Epithelial cell of proximal tubule (primary cell): ENCODE data around the gene TPSG1. TPM values are rescaled to one million over a fixed set of nuclear protein-coding genes. Genes with fewer than 3 reads are reported as not detected.
"Not testable (repeated sequence)": the region's sequence is repeated elsewhere in the genome, so short reads cannot be mapped to it uniquely, and the experiment has no call there.

Experiments
- DNase-seq: peaks from one replicate; pipeline ENCODE4 v3.0.0-alpha.2; 2011; ENCODE audit warnings: low read depth
- H3K4me3 ChIP-seq: 2 replicates; pipeline ENCODE4 v1.5.1; 2011; ENCODE audit warnings: low read depth, mild to moderate bottlenecking, low read length
- total RNA-seq: library from RNA; depleted of rRNA; stranded (reverse); fragments of >200 nt; gene quantifications from 2 replicates; pipeline ENCODE4 v1.2.3, GENCODE V29; 2015
- TF ChIP-seq, protein P1 (sequence below): conservative IDR thresholded peaks from 2 replicates; pipeline ENCODE4 v1.5.1; 2012; ENCODE audit warnings: low read depth, mild to moderate bottlenecking, low read length

Gene TPSG1
- total RNA-seq, 1 donor from 2014 or later: not detected

DNA sequence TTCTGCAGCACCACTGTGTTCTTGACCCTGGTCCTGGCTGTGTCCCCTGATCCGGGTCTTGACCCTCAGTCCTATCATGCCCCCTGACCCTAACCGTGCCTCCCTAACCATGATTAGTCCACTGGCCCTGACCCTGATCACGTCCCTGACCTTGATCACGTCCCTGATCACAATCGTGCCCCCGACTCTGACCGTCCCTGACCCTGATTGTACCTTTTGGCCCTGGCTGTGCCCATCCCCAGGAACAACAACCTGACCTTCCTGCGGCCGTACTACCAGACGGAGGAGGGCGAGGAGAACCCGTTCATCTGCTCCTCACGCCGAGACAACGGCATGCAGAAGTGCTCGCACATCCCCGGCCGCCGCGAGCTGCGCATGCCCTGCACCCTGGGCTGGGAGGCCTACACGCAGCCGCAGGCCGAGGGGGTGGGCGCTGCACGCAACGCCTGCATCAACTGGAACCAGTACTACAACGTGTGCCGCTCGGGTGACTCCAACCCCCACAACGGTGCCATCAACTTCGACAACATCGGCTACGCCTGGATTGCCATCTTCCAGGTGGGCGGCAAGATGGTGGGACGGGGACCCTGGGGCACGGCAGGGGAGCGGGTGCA lies 24.9 kb downstream of the TPSG1 start:
- TF ChIP-seq, protein P1, sequence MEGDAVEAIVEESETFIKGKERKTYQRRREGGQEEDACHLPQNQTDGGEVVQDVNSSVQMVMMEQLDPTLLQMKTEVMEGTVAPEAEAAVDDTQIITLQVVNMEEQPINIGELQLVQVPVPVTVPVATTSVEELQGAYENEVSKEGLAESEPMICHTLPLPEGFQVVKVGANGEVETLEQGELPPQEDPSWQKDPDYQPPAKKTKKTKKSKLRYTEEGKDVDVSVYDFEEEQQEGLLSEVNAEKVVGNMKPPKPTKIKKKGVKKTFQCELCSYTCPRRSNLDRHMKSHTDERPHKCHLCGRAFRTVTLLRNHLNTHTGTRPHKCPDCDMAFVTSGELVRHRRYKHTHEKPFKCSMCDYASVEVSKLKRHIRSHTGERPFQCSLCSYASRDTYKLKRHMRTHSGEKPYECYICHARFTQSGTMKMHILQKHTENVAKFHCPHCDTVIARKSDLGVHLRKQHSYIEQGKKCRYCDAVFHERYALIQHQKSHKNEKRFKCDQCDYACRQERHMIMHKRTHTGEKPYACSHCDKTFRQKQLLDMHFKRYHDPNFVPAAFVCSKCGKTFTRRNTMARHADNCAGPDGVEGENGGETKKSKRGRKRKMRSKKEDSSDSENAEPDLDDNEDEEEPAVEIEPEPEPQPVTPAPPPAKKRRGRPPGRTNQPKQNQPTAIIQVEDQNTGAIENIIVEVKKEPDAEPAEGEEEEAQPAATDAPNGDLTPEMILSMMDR: no peak
- no peak for DNase-seq
- H3K4me3 ChIP-seq: no peak overlapping the region

DNA sequence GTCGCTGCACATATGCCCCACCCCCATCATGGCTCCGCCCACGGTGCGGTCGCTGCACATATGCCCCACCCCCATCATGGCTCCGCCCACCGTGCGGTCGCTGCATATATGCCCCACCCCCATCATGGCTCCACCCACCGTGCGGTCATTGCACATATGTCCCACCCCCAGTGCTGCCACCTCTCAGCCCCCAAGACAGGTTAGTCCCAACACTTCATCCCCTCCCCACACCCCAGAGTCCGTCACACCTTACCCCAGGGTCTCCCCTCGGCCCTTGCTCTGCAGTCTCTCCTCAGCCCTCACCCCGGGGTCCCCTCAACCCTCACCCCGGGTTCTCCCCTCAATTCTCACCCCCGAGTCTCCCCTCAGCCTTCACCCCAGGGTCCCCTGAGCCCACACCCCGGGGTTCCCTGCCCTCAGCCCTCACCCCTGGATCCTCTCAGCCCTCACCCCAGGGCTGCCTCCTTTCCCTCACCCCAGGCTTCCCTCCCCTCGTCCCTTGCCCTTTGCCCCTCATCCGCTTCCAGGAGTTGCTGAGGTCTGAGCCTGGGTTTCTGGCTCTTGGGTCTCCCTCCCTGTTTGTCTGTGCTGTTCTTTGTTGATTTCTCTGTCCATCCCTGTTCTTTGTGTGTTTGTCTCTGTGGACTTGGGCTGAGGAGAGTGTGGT lies 25.6 kb downstream of the TPSG1 start:
- TF ChIP-seq, protein P1: no peak
- no peak overlapping the region for H3K4me3 ChIP-seq
- DNase-seq: no peak

DNA sequence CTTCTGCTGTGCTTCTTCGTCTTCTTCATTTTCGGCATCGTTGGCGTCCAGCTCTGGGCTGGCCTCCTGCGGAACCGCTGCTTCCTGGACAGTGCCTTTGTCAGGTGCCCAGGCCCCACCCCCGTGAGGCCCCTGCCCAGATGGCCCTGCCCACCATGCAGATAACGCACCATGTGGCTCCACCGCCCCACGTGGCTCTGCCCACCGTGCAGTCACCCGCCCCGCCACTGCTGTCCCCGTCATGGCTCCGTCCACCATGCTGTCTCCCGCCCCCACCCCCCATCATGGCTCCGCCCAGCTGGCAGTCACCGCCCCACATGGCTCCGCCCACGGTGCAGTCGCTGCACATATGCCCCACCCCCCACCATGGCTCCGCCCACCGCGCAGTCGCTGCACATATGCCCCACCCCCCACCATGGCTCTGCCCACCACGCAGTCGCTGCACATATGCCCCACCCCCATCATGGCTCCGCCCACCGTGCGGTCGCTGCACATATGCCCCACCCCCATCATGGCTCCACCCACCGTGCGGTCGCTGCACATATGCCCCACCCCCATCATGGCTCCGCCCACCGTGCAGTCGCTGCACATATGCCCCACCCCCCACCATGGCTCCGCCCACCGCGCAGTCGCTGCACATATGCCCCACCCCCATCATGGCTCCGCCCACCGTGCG lies 26.3 kb downstream of the TPSG1 start:
- not testable (repeated sequence) for DNase-seq, H3K4me3 ChIP-seq

DNA sequence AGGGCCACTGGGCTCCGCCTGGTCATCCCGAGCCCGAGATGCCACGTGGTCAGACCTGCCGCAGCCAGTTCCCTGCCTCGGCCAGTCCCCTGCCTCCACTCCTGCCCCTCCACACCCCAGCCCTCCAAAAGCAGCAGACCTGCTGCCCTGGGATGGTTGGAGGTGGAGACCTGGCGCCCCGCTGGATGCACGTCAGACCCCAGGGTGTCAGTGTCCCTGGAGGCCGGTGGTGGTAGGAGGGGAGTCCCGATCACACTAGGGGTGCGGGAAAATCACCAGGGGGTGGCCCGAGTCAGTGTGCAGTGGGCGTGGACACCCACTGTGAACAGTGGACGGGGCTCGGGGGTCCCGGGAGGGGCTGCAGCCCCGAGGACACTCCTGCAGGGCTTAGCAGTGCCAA lies 26.9 kb downstream of the TPSG1 start:
- no peak for DNase-seq
- TF ChIP-seq, protein P1: no peak
- no peak overlapping the region for H3K4me3 ChIP-seq

DNA sequence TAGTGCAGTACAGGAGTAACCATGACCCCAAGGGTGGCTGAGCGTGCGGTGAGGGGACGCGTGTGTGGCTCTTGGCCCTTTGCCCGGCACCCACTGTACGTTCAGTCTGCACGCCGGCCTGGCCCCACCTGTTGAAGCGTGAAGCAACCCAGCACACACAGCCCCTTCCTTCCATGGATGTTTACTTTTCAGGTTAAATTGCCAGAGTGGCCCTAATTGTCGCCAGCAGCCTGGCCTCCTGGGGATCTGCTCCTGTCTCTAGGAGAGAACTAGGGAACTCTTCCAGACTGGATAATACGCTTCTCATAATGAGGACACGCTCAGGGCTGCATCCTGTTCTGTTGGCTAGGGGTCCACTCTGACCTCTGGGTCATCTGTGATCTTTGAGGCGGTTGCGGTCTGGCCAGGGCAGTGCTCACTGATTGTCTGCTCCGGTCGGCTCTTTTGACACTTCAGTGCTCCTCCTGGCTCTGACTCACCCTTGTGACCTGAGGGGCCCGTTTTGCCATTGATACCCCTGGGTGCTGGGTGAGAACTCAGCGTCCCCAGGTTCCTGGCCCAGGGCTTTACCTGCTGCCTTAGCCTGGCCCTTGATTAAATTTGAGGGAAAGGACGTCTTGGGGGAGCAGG lies 27.7 kb downstream of the TPSG1 start:
- H3K4me3 ChIP-seq: no peak overlapping the region
- TF ChIP-seq, protein P1: no peak
- DNase-seq: no peak

DNA sequence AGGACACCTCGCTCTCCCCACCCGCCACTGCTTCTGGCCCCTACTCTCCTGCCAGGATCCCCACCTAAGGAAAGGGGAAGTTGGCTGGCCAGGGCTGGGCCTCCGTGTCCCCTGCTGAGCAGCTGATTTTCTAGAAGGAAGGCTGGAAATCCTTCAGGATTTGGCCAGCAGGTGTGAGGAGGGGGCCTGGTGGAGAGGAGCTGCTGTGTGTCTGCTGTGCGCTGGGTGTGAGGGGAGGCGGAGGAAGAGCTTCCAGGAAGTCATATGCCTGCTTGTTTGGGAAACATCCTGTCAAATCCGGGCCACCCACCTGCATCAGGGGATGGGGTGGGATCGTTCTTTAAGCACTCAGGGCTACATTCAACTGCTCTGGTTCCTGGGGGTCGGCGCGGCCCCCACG lies 28.6 kb downstream of the TPSG1 start:
- no peak for DNase-seq
- no peak overlapping the region for H3K4me3 ChIP-seq
- TF ChIP-seq, protein P1: no peak

DNA sequence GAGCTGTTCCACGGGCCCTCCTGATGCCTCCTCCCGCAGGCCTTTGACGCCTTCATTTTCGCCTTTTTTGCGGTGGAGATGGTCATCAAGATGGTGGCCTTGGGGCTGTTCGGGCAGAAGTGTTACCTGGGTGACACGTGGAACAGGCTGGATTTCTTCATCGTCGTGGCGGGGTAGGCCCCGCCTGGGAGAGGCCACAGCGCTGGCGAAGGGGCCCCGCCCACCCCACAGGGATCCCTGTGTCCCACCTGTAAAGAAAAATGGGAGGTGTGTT lies 29.7 kb downstream of the TPSG1 start:
- DNase-seq: no peak
- H3K4me3 ChIP-seq: no peak overlapping the region
- TF ChIP-seq, protein P1: no peak
